Renal cortex interstitium (tissue), 15 donors: Measurements from ENCODE around the gene TBPL2. TPM values are rescaled to one million over a fixed set of nuclear protein-coding genes. Genes with fewer than 3 reads are reported as not detected.
A peak's percentile ranks its signal among the peaks of the same experiment; 100 is the strongest.
"Not testable (repeated sequence)": the region's sequence is repeated elsewhere in the genome, so short reads cannot be mapped to it uniquely, and the experiment has no call there.

Experiments used
- DNase-seq, 11 donors: peaks; one replicate each; pipeline ENCODE4 v3.0.0-alpha.2; 2013; ENCODE audit warnings: low read depth in 9 of 11, low spot score in 4 of 11; ENCODE audit errors: extremely low read depth in 1 of 11
- long read RNA-seq, 16 experiments: transcript quantifications; one replicate each; lab custom pipeline, GENCODE V29; 2026
- polyA plus RNA-seq, 3 donors: library from polyadenylated mRNA; unstranded; fragments of 120-200 nt; gene quantifications; one replicate each; pipeline ENCODE4 v1.2.1, GENCODE V29; 2013; ENCODE audit not compliant: insufficient read length in 3 of 3

Gene TBPL2
- under 1 TPM in 2 of 3 donors, not detected in 1; 0.07 to 0.12 TPM for polyA plus RNA-seq
- long read RNA-seq, donor 1, result 0 reads
- long read RNA-seq, donor 2, result 0 reads
- long read RNA-seq, donor 3, result 0 reads
- long read RNA-seq, donor 4, result 0 reads
- long read RNA-seq, donor 5, result 0 reads
- long read RNA-seq, donor 6, result 0 reads
- long read RNA-seq, donor 7, result 0 reads
- long read RNA-seq, donor 8, result 0 reads
- long read RNA-seq, donor 9, result 0 reads
- long read RNA-seq, donor 10, result 0 reads
- long read RNA-seq, donor 11, result 0 reads
- long read RNA-seq, donor 12, result 0 reads
- long read RNA-seq, donor 13, result 0 reads
- long read RNA-seq, donor 14, result 0 reads
- long read RNA-seq, donor 15, result 0 reads
- long read RNA-seq, donor 16, result 0 reads

GRCh38 chr14:55440385-55440784 lies at the start of gene TBPL2:
TBPL2 (minus strand) TSS chr14:55440616; CDS start chr14:55440449, 167 bp downstream.
- no peak for DNase-seq

- DNase-seq, result no peak
Measured at GRCh38 chr14:55488204-55488603, 47.8 kb upstream of the TBPL2 start.

GRCh38 chr14:55482936-55483605 lies 42.7 kb upstream of the TBPL2 start:
- no peak for DNase-seq

DNA sequence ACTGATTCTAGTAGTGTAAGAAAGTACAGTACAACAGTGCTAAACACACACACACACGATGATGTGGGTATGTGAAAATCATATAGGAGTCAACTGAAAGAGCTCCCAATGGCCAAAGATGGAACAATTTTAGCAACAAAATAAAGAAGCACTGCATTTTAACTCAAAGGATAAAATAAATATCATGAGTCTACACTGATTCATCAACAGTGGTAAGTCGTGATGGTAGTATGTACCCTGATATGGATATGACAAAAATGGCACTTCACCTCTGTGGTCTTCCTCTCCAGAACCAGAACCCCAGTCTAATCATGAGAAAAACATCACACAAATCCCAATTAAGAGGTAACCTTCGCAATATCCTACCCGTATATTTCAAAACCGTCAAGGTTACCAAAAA lies 41.4 kb upstream of the TBPL2 start:
- no peak for DNase-seq

DNA sequence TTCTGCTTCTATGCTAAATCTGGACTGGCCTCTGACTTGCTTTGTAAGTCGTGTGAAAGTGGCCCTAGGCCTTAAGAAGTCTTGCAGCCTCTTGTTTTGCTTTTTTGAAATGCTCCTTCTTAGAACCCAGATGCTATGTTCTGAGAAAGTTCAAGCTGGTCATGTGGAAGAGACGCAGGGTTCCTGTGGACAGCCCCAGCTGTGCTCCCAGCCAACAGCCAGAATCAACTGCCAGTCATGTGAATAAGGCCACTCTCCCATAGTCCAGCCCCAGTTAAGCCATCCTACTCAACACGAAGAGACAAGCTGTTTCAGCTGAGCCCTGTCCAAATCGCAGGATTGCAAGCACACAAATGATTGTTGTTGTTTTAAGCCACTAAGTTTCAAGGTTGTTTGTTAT lies 37.3 kb upstream of the TBPL2 start:
- no peak for DNase-seq

DNA sequence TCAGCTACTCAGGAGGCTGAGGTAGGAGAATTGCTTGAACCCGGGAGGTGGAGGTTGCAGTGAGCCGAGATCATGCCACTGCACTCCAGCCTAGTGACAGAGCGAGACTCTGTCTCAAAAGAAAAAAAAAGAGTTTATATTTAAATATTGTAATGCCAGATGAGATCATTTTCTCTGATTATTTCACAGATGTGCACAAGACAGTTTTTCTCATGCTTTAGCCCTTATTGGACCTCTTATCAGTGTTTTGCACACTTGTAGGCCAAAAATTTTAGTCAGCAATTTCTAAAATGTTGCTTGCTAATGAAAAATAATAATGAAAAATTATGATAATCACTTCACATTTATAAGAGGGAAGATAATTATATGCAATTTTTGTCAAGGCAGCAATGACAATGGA lies 36.0 kb upstream of the TBPL2 start:
- not testable (repeated sequence) for DNase-seq

- no peak for DNase-seq
Measured at GRCh38 chr14:55473786-55474185, 33.4 kb upstream of the TBPL2 start.

GRCh38 chr14:55470025-55470424 lies 29.6 kb upstream of the TBPL2 start:
- no peak for DNase-seq

- DNase-seq, result no peak
Measured at GRCh38 chr14:55467307-55467706, 26.9 kb upstream of the TBPL2 start.

GRCh38 chr14:55458800-55459515 lies 18.5 kb upstream of the TBPL2 start:
- no peak for DNase-seq

DNA sequence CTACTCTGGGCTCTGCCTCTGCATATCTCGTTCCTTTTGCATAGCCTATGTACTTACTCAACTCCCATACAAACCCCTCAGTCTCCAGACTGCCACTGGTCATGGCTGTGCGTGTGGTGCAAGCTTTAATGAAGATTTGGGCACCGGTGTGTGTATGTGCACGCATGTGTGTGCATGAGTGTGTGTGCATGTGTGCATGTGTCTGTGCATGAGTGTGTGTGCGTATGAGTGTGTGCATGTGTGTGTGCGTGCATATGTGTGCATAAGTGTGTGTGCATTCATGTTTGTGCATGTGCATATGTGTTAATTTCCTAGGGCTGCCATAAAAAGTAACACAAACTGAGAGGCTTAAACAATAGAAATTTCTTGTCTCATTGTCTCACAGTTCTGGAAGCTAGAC lies 17.1 kb upstream of the TBPL2 start:
- no peak for DNase-seq

- DNase-seq, result not testable (repeated sequence)
Measured at GRCh38 chr14:55456411-55456810, 16.0 kb upstream of the TBPL2 start.

DNA sequence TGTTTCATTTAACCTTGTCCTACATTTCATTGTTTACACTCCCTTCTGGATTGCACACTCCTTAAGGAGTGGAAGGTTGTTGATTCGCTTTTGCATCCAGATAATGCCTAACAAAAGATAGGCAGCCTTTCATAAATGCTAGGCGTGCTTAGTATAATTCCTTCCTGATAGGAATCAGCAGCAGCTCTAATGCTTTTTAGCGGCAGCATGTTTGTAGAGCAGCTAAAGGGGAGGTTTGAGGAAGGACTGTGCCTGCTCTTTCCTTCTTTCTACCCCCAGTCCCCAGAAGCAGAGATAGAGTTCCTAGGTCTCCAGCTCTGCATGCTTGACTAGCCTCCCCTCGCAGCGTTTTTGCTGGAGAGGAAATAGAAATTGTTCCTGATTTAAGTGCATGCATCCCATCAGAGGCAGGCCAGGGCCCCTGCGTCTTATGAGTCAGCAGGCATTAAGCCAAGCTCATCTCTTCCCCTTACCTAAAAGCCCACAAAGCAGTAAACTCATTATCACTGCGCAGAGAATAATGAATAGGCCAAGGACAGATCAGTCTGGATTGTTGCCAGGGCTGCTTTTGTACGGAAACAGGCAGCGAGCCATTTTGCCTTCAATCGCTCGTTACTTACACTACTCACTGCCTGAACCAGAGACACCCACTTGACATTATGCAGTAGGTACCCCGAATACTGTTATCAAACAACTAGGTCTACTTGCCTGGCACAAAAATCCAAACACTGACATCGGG lies 14.0 kb upstream of the TBPL2 start:
- peak in 1 of 11 donors; percentile 49 for DNase-seq

GRCh38 chr14:55451950-55452349 lies 11.5 kb upstream of the TBPL2 start:
- no peak for DNase-seq

DNA sequence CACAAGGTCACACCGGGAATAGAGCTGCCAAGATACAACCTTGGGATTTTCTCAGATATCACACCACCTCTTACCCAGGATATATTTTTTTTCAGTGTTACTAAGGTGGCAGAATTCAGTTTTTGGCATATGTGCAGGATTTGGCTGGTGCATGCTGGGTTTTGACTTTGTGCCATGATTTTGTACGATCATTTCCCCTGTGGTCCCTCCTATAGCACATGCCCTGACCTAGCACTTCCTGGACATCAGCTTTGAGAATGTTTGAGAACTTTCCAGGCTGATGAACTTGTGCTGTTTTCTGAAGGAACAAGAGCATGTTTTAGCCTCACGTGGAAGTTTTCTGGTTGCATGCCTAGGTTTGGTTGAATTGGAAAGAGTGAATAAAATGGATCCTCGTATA lies 11.0 kb upstream of the TBPL2 start:
- no peak for DNase-seq

GRCh38 chr14:55450987-55451386 lies 10.6 kb upstream of the TBPL2 start:
- DNase-seq, result no peak

DNA sequence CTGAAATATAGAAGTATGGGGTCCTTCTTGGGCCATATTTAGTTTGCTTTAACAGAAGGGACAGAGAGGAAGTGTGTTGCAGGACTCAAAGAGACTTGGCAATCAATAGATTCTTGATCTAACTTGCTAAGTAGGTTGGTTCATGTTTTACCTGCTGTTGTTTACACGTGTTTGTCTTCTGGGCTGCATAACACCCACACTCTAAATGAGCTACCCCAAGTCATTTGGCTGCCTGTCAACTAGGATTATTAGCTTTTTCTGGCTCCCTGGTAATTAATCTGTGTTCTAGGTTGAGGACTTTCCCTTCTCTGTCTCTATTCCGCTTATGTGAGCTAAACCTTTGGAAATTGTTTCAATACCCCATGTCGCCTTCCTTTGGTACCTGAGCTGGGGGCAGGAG lies 10.1 kb upstream of the TBPL2 start:
- no peak for DNase-seq

- DNase-seq, result no peak
Measured at GRCh38 chr14:55450124-55450523, 9.7 kb upstream of the TBPL2 start.

GRCh38 chr14:55449116-55449515 lies 8.7 kb upstream of the TBPL2 start:
- no peak for DNase-seq
